ENCODE data around the gene BMP6.
"Not testable (repeated sequence)": the region's sequence is repeated elsewhere in the genome, so short reads cannot be mapped to it uniquely, and the experiment has no call there.

BMP6 gene

GRCh38 chr6:7798751-7799150 lies 72.9 kb downstream of the BMP6 start:
- no peak for DNase-seq

DNA sequence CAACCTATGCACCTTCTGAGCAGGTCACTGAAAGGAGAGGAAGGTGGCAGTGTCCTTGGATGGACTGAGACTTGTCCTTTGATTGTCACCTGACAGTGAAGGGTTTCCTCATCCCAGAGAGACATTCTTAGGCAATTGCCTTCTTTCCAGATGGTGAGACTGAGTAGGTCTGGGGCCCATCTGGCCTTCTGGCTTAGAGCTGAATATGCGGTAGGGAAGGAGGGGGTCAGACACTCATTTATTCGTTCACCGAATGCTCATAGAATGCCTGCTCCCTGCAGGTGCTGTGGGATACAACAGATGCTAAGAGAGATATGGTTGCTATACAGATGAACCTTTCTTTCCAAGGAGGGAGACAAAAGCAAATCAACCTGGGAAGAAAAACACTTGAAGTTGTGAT lies 76.8 kb downstream of the BMP6 start:
- DNase-seq = no peak

DNA sequence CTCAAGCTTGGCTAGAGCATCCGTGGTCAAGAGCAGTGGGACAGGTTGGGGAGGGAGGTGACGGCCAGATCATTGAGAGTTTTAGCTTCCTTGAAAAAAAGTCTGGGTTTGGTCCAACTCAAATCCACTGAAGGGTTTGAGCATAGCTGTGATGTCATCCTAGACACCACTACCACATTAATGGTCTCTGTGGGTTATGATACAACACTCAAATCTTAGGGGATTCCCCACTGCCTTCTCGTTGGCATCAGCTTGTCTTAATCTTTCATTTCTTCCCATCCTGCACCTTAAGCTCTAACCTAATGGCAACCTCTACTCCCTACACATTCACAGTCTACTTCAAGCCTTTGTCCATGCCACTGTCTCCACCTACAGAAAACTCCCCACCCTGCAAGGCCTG lies 77.3 kb downstream of the BMP6 start:
- no peak for DNase-seq

GRCh38 chr6:7805078-7805849 lies 79.4 kb downstream of the BMP6 start:
- DNase-seq = no peak

GRCh38 chr6:7805850-7806214 lies 79.9 kb downstream of the BMP6 start:
- no peak for DNase-seq

- DNase-seq = no peak
These were observed 80.8 kb downstream of the BMP6 start for GRCh38 chr6:7806711-7807110.

GRCh38 chr6:7809346-7809745 lies 83.4 kb downstream of the BMP6 start:
- DNase-seq = no peak

GRCh38 chr6:7811441-7811840 lies 85.5 kb downstream of the BMP6 start:
- DNase-seq = no peak

DNA sequence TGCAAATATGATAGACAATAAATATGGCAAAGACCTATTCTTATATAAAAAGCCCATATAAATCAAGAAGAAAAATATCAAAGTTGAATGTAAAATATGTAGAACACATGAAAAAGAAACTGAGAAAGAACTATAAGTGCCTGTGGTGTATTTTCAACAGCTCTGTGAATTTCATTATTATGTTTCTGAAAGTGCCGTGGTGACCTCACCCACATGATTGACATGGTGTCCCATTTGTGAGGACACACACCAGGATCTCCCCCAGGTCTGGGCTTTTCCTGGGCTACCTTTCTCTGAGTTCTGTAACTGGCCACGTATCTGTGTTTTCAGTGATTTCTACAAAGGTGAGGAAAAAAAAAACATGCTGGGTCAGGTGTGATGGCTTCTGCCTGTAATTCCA lies 86.7 kb downstream of the BMP6 start:
- no peak for DNase-seq

DNA sequence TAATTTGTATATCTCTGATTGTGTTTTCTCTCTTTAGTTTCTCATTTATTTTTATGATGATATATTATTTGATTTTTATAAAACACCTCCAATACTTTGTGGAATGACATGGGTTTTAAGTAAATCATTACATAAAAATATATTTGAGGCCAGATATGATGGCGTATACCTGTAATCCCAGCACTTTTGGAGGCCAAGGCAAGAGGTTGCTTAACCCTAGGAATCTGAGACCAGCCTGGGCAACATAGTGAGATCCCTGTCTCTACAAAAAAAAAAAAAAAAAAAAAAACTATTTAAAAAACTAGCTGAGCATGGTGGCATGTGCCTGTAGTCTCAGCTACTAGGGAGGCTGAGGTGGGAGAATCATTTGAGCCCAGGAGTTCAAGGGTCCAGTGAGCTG lies 87.3 kb downstream of the BMP6 start:
- no peak for DNase-seq

DNA sequence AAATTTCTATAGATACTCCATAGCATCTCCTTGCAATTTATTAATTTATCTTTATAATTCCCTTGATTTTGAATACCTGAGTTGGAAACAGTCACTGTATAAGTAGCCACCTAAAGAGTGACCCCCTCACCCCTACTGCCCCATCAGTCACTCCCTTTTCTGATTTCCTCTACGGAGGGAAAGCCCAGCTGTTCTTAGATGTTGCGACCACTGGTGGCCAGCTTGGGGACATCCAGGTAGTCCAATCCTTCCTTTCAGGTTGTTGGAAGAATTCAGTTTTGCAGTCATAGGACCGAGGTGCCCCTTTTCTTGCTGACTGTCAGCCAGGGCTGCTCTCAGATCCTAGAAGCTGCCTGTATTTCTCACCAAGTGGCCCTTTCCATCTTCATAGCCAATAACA lies 87.8 kb downstream of the BMP6 start:
- no peak for DNase-seq

DNA sequence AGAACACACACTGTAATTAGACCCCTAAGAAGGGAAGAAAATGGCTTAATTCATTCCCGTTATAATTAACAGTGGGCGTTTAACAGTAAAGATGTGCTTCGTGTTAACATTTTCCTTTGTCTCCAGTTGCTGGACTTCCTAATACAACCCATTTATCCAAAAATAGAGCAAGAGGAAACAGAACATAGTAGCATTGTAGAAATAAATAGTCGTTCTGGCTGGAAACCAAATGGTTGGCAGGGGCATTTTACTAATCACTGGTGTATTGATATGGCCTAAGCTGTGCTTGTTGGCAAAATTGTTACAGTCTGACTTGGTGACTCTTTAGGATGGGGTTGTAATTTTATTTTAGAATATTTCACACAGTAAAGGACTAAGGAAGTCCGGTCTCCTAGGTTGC lies 89.8 kb downstream of the BMP6 start:
- no peak for DNase-seq

- not testable (repeated sequence) for DNase-seq
These were observed 91.3 kb downstream of the BMP6 start for GRCh38 chr6:7817184-7817583.

GRCh38 chr6:7818257-7819214 lies 92.6 kb downstream of the BMP6 start:
- DNase-seq = no peak

GRCh38 chr6:7819431-7820015 lies 93.6 kb downstream of the BMP6 start:
- no peak for DNase-seq

DNA sequence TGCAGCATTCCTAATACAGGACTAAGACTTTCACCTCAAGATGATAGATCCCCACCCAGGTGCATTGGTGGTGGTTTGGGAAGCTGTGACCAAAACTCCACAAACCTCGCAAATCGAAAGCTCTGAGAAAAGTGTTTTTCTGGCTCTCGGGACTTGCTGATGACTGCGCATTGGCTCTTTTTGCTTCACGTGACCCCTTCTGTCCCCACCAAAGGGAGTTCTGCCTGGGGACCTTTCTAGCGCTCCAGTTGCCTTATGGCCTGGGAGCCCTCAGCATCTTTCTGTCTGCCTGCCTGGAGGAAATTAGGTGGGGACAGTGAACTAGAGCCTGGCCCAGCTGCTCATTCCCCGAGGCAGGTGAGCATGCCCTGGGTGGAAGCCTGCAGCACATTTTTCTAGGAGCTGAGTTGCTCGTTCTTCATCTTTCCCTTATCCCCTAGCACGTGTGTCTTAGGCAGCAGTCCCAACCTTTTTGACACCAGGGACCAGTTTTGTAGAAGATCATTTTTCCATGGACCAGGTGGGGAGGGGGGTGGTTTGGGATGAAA lies 94.5 kb downstream of the BMP6 start:
- DNase-seq = no peak

DNA sequence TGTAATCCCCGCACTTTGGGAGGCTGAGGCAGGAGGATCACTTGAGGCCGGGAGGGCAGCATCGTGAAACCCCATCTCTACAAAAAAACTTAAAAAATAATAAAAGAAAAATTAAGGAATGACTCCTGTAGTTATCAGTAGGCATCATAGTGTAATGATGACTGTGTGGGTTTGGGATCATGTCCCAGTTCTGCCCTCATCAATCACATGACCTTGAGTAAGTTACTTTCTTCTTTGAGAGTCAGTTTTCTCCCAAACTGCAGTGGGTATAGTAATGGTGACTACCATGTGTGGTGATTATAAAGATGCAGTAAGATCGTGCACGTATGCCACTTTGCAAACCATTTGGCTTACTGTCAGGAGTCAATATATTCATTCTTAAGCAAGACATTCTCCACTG lies 95.5 kb downstream of the BMP6 start:
- DNase-seq = no peak

DNA sequence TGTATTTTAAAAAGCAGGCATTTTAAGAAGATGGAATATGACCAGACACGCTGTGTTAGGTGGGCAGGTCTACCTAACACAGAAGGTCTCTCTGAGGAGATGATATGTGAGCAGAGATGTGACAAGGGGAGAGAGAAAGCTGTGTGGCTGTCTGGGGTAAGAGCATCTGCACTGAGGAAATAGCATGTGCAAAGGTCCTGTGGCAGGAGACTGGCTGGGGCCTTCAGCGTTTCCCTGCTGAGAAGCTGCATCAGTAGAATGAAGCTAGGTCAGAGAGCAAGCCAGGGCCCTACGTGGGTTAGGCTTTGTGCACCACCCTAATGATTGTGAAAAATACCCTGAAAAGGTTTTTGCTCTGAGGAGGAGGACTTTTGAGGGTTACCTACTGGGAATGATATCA lies 97.7 kb downstream of the BMP6 start:
- no peak for DNase-seq

GRCh38 chr6:7825986-7826385 lies 100.1 kb downstream of the BMP6 start:
- DNase-seq = no peak

- no peak for DNase-seq
These were observed 101.2 kb downstream of the BMP6 start for GRCh38 chr6:7827142-7827541.

GRCh38 chr6:7828124-7828523 lies 102.2 kb downstream of the BMP6 start:
- DNase-seq = no peak

- no peak for DNase-seq
These were observed 107.2 kb downstream of the BMP6 start for GRCh38 chr6:7832904-7833750.

DNA sequence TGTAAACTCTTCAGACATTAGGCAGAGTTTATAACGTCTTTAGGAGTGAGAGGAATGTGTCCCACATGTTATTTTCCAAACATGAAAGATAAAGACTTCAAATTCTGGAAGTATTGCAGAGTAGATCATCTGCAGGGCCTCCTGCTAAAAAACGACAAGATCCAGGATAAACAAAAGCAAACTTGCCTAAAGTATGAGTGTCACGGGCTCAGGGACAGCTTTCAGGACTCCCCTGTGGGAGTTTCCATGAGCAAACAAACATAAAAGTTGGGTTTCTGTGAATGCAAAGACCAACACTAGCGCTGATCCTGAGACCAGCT lies 107.8 kb downstream of the BMP6 start:
- DNase-seq = no peak

All from hippocampal formation (tissue), 2 donors.